GM18873 (cell line): ENCODE measurements around the gene OR52E1.
"Not testable (repeated sequence)": the region's sequence is repeated elsewhere in the genome, so short reads cannot be mapped to it uniquely, and the experiment has no call there.

ENCODE experiments used
- ATAC-seq: cut with Tn5 transposase; IDR thresholded peaks from one replicate; pipeline ENCODE4 v1.9.1; 2021; ENCODE audit warnings: mild to moderate bottlenecking, moderate library complexity, moderate number of reproducible peaks; ENCODE audit not compliant: unreplicated experiment, low FRiP score

Gene OR52E1

DNA sequence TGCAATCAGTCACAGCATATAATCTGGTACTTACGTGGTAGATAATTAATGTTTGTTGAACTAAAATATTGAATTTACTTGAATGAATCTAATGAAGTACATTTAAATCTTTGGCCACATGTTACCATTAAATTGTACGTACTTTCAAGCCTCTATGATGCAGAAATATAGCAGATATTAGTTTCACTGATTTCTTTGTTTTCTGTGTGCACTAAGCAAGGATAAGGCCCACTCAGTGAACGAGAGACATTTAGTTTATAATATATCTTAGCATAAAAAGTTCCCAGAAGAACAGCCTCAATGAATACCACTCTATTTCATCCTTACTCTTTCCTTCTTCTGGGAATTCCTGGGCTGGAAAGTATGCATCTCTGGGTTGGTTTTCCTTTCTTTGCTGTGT, at the start of gene OR52E1:
TSS of gene OR52E1 (plus strand) at position 301 of the 400 bp plus-strand sequence.
- ATAC-seq = no peak

DNA sequence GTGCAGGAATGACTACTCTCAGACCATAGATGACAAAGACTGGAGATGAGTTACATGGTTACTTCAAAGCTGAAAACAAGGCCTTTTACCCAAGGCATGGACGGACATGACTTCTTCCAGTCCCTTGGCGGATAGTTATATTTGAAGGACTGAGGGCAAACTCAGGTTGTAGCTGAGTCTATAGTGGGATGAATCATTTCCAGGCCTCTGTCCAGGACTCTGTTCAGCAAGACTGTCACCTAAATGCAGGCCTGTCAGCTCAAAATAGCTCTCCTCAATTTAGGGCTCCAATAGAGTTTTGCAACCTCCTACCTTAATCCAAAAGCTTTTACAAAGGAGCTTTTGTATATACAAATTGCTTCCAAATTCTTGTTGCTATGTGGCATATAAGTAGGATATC, 47.4 kb upstream of the OR52E1 start:
- no peak for ATAC-seq

DNA sequence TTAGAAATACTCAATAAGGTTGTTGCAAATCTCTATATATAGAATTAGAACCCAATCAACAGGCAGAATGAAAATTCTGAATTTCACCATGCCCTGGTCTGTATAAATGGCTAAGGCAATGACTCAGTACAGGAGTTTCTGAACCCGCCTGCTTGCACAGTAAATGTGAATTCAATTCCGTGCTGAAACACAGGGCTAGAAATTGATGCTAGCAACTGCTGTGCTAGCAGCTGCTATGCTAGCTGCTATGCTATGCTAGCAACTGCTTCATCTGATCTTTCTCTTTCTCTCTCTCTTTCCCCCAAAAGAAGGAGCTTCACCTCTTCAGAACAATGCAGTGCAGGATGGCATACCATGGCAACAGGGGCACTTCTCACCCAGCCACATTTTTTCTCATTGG, 32.7 kb upstream of the OR52E1 start:
- ATAC-seq = no peak

- no peak for ATAC-seq
Observed at GRCh38 chr11:5037926-5038325, 31.4 kb upstream of the OR52E1 start.

DNA sequence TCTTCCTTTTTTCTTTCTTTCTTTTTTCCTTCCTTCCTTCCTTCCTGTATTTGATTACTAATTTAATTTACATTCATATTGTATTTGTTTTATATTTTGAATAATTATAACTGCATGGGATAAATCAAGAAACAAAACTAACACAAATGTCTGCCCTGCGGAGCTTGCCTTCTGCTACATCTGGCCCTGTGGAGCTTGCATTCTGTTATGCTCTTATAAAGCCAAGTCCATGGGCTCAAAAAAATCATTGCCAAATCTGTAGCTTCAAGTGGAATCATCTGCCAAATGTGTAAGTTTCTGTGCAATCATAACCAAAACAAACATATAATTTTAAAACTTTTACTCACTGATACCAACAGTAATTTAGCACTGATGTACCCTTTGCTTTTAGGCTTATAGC, 31.0 kb upstream of the OR52E1 start:
- ATAC-seq = no peak

- ATAC-seq = no peak
Observed at GRCh38 chr11:5040876-5041275, 28.5 kb upstream of the OR52E1 start.

- ATAC-seq = no peak
Observed at GRCh38 chr11:5042091-5042490, 27.3 kb upstream of the OR52E1 start.

- no peak for ATAC-seq
Observed at GRCh38 chr11:5043380-5043779, 26.0 kb upstream of the OR52E1 start.

DNA sequence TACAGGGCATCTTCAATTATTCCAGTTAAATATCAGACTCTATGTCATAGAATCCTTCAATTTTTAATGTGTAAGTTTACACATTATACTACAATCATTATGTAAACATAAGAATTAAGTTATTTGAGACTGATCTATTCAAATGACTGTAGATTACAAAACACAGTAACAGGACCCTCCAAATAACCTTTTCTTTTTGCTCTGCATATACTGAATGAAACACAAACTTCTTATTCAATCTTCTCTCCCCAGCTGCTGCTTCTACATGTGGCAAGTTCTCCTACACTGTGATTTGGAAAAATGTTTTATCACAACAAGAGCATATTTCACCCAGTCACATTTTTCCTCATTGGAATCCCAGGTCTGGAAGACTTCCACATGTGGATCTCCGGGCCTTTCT, 23.1 kb upstream of the OR52E1 start, which contains the start of gene OR52J3:
TSS of gene OR52J3 (plus strand) at position 301 of the 400 bp plus-strand sequence. CDS start at position 301, 0 bp downstream.
- no peak for ATAC-seq

DNA sequence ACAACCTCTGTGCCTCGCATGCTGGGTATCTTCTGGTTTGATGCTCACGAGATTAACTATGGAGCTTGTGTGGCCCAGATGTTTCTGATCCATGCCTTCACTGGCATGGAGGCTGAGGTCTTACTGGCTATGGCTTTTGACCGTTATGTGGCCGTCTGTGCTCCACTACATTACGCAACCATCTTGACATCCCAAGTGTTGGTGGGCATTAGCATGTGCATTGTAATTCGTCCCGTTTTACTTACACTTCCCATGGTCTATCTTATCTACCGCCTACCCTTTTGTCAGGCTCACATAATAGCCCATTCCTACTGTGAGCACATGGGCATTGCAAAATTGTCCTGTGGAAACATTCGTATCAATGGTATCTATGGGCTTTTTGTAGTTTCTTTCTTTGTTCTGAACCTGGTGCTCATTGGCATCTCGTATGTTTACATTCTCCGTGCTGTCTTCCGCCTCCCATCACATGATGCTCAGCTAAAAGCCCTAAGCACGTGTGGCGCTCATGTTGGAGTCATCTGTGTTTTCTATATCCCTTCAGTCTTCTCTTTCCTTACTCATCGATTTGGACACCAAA, 22.5 kb upstream of the OR52E1 start:
- no peak for ATAC-seq

- not testable (repeated sequence) for ATAC-seq
Observed at GRCh38 chr11:5058679-5059078, 10.7 kb upstream of the OR52E1 start.

- no peak for ATAC-seq
Observed at GRCh38 chr11:5059391-5059790, 10.0 kb upstream of the OR52E1 start, which contains the start of gene OR52E2. Gene OR52E2 (minus strand): TSS chr11:5059627. CDS start chr11:5059627, 0 bp downstream.

GRCh38 chr11:5065027-5065426, 4.3 kb upstream of the OR52E1 start:
- no peak for ATAC-seq

- ATAC-seq = no peak
Observed at GRCh38 chr11:5071799-5072198, 2.4 kb downstream of the OR52E1 start.

GRCh38 chr11:5081405-5081804, 12.0 kb downstream of the OR52E1 start:
- no peak for ATAC-seq

GRCh38 chr11:5083602-5084001, 14.2 kb downstream of the OR52E1 start:
- no peak for ATAC-seq

- ATAC-seq = no peak
Observed at GRCh38 chr11:5088556-5088955, 19.2 kb downstream of the OR52E1 start.

GRCh38 chr11:5090668-5091067, 21.3 kb downstream of the OR52E1 start:
- no peak for ATAC-seq

DNA sequence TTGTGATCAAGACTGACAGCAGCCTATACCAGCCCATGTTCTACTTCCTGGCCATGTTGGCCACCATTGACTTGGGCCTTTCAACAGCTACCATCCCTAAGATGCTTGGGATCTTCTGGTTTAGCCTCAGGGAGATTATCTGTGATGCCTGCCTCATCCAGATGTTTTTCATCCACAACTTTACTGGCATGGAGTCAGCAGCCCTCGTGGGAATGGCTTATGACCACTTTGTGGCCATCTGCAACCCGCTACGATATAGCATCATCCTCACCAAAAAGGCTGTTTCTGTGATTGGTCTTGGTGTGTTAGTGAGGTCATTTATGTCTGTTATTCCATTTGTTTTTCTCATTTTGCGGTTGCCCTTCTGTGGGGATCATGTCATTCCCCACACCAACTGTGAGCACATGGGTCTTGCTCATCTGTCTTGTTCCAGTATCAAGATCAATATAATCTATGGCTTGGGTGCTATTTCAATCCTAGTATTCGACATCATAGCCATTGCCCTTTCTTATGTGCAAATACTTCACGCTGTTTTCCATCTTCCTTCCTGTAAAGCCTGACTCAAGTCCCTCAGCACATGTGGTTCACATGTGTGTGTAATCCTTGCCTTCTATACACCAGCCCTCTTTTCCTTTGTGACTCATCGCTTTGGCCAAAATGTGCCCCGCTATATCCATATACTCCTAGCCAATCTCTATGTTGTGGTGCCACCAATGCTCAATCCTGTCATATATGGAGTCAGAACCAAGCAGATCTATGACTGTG, 23.6 kb downstream of the OR52E1 start:
- no peak for ATAC-seq

GRCh38 chr11:5096011-5096410, 26.6 kb downstream of the OR52E1 start:
- ATAC-seq = no peak

GRCh38 chr11:5102246-5102645, 32.9 kb downstream of the OR52E1 start:
- ATAC-seq = no peak

DNA sequence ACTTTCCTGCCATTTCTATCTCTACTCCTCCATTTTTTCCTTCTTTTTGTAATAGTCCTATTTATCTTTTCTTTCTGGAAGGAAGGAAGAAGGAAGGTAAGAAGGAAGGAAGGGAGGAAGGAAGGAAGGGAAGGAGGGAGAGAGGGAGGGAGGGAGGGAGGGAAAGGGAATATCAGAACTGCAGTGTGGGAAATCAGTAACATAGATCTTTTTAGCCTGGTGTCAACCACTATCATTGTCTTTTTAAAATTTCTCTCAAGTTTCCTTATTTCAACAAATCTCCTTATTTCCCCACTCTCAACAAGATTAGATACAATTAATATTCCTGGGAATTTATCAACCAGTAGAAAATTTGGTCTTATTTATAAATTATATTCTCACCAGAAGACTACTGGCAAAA, 33.7 kb downstream of the OR52E1 start:
- ATAC-seq = no peak
